Stimulated activated CD4-positive, alpha-beta T cell treated with anti-CD3 and anti-CD28 coated beads, Interleukin-4, amount 100 ng/mL, for 48 hours (primary cell): ENCODE measurements around the gene SLC6A18.

Experiments
- DNase-seq, 2 donors: peaks; one replicate each; pipeline ENCODE4 v3.0.0-alpha.2; 2020; ENCODE audit warnings: low read depth in 2 of 2

SLC6A18 gene, protein sequence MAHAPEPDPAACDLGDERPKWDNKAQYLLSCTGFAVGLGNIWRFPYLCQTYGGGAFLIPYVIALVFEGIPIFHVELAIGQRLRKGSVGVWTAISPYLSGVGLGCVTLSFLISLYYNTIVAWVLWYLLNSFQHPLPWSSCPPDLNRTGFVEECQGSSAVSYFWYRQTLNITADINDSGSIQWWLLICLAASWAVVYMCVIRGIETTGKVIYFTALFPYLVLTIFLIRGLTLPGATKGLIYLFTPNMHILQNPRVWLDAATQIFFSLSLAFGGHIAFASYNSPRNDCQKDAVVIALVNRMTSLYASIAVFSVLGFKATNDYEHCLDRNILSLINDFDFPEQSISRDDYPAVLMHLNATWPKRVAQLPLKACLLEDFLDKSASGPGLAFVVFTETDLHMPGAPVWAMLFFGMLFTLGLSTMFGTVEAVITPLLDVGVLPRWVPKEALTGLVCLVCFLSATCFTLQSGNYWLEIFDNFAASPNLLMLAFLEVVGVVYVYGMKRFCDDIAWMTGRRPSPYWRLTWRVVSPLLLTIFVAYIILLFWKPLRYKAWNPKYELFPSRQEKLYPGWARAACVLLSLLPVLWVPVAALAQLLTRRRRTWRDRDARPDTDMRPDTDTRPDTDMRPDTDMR

DNA sequence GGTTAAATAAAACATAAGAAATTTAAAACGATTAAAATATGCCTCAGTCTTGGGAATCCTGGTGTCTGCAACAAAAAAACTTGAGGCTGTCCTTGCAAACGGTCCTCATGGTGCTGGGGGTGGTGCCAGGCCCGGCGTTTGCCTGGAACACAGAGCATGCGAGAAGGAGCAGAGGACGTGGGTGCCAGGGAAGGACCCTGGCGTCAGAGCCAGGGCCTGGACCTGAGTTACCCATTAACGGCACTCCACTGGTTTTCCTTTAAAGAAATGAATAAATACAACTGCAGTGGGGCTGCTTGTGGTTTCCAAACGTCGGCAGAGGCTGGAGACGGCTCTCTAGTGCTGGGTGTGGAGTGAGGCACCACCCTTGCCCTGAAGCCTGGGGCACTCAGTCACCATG lies at the start of gene SLC6A18:
Gene SLC6A18 (plus strand): TSS at position 301 of the 400 bp plus-strand sequence. CDS start 97 bp downstream, at position 398.
- no peak for DNase-seq

DNA sequence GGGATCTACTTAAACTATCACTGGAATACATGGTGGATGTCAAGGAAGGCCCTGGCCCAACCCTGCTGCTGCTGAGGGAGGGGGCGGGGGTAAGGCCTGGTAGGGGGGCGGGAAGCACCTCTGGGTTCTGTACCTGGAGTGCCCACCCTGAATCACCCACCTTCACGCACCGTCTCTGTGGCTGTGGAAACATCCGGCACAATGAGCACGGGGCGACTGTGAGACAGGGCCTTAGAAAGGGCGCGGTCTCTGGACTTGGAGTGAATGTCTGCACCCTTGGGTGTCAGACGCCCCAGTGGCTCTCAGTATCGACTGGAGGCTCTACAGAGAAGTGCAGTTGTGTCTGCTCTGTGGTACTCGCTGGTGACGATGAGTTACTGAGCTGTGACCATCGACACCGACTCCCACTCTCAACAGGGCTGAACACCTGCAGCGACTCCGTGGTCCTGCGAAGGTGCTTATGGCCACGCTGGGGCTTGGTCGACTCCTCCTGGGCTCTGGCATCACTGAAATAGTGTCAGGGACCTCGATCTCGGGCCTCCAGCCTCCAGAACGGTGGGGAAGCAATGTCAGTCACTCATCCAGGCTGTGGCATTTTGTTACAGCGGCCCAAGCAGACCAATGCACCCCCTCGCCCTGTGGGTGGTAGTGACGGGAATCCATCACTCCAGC lies 49.2 kb upstream of the SLC6A18 start:
- no peak for DNase-seq

DNA sequence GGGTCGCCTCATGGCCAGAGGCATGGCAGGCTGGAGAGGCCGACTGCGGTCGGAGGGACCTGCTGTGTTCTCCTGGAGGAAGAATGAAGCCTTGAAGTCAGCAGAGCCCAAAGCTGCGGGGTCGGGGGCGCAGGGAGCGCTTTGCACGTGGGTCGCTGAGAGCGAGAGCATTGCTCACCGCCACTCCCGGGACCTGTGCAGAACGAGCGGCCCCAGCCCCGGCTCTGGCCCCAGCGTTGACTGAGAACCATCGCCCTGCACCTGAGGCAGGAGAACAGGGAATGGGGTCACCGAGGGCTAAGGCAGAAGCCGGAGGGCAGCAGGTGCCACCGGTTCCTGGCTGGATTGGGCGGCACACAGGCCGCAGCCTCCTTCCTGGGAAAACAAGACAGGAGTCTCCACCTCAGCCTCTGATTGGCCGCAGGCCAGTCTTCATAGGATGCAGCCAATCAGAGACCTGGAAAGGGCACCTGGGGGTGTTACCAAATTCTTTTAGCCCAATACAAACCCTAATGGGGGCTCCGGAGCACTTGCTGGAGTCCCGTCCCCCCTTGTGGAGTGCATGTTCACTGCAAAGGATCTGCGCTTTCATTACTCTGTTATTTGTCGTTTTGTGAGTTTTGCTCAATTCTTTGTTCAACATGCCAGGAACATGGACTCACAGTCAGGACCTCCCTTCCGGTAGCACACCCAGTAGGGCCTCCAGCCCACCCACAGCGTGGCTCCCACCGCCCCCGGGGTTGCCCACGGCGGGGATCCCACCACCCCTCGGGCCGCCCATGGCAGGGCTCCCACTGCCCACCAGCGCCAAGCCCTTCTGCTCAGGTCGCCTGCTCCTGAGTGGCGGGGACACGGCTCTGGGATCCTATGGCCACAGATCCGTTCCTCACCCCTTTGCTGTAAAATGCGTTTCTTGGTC lies 48.4 kb upstream of the SLC6A18 start:
- no peak for DNase-seq

DNA sequence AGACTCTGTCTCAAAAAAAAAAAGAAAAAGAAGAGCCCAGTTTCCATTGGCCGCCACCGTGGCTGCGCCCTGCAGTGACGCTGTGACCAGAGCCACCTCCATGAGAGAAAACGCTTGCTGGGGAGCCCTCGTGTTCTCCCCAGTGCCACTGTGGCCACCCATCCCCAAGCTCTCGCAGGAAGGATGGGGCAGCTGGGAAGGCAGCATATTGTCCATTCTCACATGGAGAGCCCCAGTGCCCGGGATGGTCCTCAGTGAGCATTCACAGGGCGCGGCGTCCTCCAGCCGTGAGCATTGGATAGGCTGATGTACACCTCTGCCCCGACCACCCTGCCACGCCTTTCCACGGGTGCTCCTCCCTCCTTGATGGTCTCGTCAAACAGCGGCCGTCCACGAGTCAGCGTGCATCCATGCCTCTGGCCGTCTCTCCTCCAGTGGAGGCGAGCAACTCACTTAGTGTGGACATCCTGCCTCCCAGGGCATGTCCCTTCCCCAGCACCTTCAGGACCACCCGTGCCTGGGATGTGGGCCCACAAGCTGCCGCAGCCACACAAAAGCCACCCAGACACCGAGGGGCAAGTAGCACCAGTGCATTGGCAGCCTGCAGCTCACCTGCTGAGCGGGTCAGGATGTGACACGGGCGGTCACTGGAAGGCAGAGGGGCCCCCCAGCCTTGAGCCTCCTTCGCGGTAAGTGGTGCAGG lies 47.2 kb upstream of the SLC6A18 start:
- DNase-seq: no peak

DNA sequence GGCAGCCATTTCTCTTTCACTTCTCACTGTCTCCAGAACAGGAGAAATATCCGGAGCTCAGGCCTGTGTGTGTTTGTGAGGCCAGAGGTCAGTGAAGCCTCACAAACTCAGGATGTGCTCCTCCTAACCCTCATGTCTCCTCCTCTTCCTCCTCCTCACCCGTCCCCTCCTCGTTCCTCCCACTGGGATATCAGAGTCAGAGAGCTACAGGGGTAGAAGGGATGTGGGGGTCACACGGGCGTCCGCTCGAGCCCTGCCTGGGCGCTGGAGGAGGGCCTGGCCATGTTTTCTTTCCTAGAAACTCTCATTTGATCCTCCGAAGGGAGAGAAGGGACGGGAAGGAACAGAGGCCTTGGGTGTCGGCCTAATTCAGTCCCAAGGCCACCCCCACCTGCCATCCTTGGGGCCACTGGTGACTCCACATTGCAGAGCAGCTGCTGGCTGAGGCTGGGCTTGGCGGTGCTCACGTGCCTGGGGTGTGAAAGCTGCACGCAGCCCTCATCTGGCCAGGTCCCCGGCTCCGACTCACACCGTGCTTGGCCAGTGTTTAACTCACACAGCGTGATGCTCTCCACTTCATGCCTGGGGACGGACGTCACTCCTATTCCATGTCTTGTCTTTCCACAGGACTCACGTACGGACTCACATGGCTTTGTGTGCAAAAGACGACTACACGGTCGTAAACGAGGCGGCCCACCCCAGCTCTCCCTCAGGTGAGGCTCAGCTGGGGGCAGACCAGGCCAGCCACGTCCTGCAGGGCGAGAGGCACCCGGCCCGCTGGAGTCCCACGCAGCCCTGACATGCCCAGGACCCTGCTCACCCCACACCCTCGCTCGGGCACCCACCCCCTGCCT lies 46.4 kb upstream of the SLC6A18 start:
- DNase-seq: no peak

DNA sequence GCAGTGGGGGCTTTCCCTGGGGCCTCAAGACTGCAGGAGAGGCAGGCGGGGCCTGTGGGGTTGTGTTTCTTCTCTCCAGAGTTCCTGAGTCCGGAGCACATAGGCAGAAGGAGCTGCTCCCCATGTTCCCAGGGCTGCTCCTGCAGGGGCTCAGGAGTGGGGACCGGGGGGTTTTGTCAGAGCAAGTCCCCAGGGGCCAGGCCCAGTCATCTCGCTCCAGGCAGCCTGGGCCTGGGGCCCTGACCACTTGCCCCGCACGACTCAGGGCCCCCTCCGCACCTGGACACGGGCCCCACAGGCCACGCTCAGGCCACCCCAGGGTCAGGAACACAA lies 45.8 kb upstream of the SLC6A18 start:
- DNase-seq: no peak

DNA sequence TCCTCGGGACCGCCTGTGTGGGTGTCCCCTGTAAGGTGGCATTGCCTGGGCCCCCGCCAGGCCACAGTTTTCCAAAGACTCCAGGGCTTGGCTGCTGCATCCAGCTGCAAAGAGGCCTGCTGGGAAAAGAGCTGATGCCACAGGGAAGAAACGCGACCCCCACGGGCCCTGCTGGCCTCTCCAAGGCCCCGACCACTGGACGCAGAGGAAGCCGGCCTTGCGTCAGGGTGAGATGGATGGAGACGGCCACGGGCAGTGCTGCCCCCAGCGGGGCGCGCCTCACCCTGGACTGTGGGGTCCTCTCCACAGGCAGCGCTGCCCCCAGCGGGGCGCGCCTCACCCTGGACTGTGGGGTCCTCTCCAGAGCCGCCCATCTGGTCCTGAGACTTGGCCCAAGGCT lies 45.1 kb upstream of the SLC6A18 start:
- no peak for DNase-seq

DNA sequence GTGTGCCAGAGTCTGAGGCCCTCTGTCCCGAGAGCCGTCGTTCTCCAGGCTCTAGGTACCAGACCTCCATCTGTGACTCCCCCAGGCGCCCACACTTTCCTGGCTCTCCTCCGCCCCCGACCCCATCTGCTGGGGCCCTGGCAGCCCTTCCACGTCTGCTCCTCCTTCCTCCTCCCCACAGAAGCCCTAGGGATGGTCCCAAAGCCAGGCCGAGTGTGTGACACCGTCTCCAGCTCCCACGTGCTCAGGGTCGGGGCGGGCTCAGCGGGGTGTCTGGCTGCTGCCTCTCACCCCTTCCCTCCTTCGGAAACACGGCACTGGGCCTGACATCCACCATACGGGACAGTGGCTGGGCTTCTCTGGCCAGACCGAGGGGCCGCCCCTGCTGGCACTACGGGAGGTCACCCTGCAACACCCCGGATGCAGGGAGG lies 44.3 kb upstream of the SLC6A18 start:
- no peak for DNase-seq

DNA sequence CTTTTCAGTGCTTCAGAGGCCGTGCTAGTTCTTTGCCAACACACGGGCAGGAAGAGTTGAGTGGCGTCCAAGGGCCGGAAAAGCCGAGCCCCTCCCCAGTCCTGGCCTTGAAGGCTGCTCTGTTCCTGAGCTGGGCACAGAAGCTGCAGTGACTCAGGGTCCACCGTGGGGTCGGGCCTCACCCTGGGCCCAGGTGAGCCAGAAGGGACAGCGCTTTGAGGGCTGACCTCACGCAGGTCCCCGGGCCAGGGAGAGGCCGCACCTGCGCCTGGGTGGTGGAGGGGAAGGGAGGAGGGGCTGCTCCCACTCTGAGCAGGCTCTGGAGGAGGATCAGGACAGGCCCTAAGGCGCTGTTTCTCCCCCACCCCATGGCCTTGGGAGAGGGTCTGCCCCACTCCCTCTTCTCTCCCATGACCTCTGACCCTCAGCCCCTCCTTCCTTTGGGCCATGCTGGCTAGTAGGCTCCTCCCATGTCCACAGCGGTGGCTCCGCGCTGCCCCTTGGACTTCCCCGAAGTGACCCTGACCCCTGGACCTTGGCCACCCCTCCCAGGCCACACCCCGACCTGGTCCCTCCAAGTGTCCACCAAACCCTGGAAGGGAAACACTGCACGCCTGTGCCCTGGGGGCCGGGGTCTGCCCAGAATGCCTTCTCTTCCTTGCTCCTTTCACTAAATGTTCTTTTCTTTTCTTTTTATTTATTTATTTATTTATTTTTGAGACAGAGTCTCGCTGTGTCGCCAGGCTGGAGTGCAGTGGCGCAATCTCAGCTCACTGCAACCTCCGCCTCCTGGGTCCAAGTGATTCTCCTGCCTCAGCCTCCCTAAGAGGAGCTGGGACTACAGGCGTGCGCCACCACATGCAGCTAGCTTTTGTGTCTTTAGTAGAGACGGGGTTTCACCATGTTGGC lies 43.5 kb upstream of the SLC6A18 start:
- DNase-seq: no peak

DNA sequence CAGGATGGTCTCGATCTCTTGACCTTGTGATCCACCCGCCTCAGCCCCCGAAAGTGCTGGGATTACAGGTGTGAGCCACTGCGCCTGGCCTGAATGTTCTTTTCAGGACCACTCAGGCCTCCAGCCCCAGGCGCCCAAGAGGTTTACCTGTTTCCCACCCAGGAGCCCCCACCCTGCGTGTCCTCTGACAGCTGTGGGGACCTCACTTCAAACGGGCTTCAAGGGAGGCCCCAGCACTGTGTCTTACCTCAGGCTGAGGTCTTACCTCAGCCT lies 42.9 kb upstream of the SLC6A18 start:
- DNase-seq: no peak

DNA sequence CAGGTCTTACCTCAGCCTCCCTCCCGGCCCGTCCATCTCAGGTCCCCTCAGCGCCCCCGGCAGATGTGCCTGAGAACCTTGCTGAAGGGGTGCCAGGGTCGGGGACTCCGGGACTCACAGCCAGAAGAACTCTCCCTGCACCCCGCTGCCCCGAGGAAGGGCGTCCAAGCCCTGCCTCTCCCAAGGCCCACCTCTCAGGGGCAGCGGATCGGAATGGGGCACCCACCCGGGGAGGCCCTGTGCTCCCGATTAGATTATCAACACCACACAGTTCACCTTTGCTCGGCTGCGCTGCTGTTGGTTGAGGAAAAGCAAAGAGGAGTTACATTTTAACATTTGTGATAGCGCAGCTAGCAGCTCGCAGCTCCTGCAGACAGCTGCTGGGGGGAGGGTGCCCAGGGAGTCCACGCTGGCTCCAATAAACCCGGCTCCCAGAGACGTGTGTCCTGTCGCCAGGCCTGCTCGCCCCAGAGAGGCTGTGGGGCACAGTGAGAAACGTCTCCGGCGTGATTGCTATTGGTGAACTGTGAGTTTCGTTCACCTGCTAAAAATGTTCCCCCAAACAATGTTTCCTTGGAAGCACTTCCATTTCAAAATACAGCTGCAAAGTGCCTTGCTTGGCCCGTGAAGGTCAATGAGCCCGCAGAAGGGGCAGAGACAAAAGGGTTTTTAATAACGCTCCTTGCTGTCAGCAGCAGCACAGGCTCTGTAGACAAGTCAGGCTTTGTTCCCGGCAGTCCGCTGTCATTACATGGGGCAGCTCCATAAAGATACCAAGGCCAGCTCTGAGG lies 42.4 kb upstream of the SLC6A18 start:
- DNase-seq: no peak

DNA sequence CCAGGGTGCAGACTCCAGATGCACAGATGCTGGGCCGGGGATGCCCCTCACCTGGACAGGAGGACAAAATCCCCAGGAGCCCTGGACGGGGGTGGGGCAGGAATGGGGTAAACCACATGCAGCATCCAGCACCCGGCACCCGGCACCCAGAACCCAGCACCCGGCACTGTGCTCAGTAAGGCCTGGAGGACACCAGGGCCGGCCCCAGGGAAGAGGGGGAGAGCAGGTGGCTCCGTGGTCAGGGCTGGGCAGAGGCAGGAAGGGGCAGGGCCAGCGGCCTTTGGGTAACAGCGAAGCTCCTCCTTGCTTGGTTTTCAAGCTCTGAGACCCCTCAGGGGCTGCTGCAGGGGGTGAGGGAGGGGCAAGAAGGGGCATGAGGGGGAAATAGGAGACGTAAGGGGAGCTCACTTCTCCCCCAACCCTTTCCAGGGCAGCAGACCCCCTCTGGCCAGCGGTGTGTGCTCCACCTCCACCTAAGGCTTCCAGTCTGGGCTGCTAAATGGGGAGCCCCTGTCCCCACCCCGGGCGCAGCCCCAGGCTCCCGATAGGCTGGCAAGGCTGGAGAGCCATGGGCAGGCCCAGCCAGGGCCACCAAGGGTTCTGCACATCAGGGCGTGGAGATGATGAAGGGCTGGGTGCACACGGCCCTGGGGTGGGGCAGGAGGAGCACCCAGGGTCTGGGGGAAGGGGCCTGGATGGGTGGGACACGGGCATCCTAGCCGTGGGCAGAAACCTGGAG lies 41.6 kb upstream of the SLC6A18 start:
- DNase-seq: no peak

DNA sequence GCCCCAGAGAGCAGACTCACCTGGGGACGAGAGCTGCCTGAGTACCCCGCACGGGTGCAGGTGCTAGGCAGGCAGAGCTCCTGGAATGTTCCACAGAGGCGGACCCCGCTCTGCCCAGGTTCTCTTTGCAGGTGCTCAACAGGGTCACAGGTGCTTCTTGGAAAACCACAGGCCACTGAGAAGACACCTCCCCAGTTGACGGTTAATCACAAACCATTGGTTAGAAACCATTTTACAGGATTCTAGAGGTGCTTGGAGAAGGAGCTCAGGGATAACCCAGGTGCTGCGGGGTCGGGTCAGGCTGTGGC lies 41.1 kb upstream of the SLC6A18 start:
- DNase-seq: no peak

DNA sequence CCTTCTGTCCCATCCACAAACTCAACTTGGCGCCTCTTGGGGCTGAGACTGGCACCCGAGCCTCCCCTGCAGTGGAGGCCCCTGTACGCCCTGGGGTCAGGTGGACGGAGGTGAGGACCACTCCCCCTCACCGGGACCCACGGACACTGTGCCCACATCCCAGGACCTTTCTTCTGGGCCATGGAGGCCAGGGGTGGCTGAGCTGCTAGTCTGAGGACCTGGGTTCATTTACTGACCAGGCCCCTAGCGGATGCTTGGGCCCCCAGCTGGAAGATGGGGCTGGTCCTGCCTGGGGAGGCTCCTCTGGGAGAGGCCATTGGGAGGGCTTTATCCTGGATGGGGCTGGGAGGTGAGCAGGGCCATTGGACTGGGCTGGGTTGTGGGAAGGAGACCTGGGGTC lies 40.7 kb upstream of the SLC6A18 start:
- DNase-seq: no peak

DNA sequence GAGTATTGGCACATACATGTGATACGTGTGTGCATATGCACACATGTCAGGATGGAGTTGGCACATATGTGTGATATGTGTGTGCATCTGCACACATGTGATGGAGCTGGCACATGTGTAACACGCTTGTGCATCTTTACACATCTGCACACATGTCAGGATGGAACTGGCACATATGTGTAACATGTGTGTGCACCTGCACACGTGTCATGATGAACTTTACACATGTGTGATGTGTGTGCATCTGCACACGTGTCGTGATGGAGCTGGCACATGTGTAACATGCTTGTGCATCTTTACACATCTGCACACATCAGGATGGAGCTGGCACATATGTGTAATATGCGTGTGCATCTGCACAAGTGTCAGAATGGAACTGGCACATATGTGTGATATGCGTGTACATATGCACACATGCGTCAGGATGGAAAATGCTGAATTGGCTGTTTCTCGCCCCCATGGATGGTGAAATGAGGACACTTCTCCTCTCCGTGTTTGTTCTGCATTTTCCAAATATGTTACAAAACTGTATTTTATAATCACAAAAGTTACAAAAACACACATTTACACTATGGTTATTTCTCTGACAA lies 40.0 kb upstream of the SLC6A18 start:
- DNase-seq: no peak

DNA sequence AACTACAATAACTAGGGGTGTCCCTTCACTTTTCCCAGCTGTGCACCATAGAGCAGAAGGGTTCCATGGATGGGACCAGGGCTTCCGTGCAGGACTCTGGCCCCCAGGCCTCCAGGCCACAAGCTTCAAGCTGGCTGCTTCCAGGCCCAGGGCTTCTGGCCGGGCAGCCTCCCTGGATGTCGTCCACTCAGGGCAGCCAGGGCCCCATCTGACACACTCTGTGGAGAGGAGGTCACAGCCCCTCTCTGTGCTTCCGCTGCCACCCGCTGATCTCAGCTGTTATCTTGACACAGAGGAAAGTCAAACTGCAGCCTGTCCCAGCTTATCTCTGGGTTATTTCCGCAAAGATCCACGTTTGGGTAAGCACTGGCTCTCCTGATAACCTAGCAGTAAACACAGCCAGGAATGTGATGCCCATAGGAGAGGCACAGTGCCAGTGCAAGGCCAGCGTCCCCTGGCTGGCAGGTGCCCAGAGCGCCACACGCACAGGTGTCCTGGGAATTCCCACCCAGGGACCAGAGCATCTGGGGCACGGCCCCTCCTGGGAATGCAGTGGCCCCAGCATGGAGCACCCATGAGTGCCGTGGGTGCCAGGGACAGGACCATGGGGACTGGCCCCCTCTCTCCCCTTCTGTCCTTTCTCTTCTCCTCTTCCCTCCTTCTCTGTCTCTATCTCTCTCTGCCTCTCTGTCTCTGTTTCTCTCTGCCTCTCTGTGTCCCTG lies 39.4 kb upstream of the SLC6A18 start:
- DNase-seq: no peak
